ENCODE measurements around the gene SLC2A13. TPM values are rescaled to one million over a fixed set of nuclear protein-coding genes. Genes with fewer than 3 reads are reported as not detected.

SLC2A13 gene
- total RNA-seq, 2 donors from 2014 or later = 10.3 to 12.9 TPM

- H3K4me3 Mint-ChIP-seq = no peak overlapping the region
- Histone ChIP-seq H3K9ac (ENCODE audit: extremely low read depth, low read length, poor library complexity, severe bottlenecking) (no peak overlapping the region), H3K27me3 (ENCODE audit: control insufficient read depth, insufficient read depth, low read length, poor library complexity, severe bottlenecking) (no peaks in the 10 kb centered on the region), H3K4me1 (ENCODE audit: control insufficient read depth, insufficient read depth, low read length) (no peaks in the 10 kb centered on the region), H3K4me3 (ENCODE audit: low read length) (no peak overlapping the region), H3K27ac (ENCODE audit: low read depth, low read length) (no peak overlapping the region), H3K36me3 (ENCODE audit: control insufficient read depth, insufficient read depth, low read length) (no peaks in the 10 kb centered on the region), H3K9me3 (ENCODE audit: control insufficient read depth, low read length) (no peaks in the 10 kb centered on the region)
- no peak for TF ChIP-seq CTCF (conservative IDR thresholded peaks at IDR 0.05)
- peaks cover 5% of the 10 kb centered on the region for H3K36me3 Mint-ChIP-seq (ENCODE audit: low read depth)
- H3K9me3 Mint-ChIP-seq = no peaks in the 10 kb centered on the region
- no peaks in the 10 kb centered on the region for H3K27me3 Mint-ChIP-seq (ENCODE audit: insufficient read depth)
- WGBS, 2 experiments (ENCODE audit: insufficient coverage in 1 of 2, insufficient read length in 1 of 2) = 92 to 94% methylated on average over 2 to 4 of the region's 4 CpGs
- H3K4me1 Mint-ChIP-seq = no peaks in the 10 kb centered on the region
- no peak for DNase-seq
- H3K27ac Mint-ChIP-seq = no peak overlapping the region
Observed at GRCh38 chr12:40086471-40086870, 19.4 kb downstream of the SLC2A13 start.

- Mint-ChIP-seq H3K4me1 (no peaks in the 10 kb centered on the region), H3K36me3 (ENCODE audit: low read depth) (peaks cover 6% of the 10 kb centered on the region), H3K9me3 (peaks cover 22% of the 10 kb centered on the region), H3K27me3 (ENCODE audit: insufficient read depth) (no peaks in the 10 kb centered on the region), H3K4me3 (no peak overlapping the region), H3K27ac (no peak overlapping the region)
- H3K9ac ChIP-seq (ENCODE audit: extremely low read depth, low read length, poor library complexity, severe bottlenecking) = no peak overlapping the region
- TF ChIP-seq CTCF (conservative IDR thresholded peaks at IDR 0.05) = no peak
- H3K36me3 ChIP-seq (ENCODE audit: control insufficient read depth, insufficient read depth, low read length) = no peaks in the 10 kb centered on the region
- no peak for DNase-seq
- H3K4me1 ChIP-seq (ENCODE audit: control insufficient read depth, insufficient read depth, low read length) = no peaks in the 10 kb centered on the region
- H3K9me3 ChIP-seq (ENCODE audit: control insufficient read depth, low read length) = peaks cover 18% of the 10 kb centered on the region
- WGBS, 2 experiments (ENCODE audit: insufficient coverage in 1 of 2, insufficient read length in 1 of 2) = 83 to 90% methylated on average over 1 to 2 of the region's 2 CpGs
- no peaks in the 10 kb centered on the region for H3K27me3 ChIP-seq (ENCODE audit: control insufficient read depth, insufficient read depth, low read length, poor library complexity, severe bottlenecking)
- no peak overlapping the region for H3K4me3 ChIP-seq (ENCODE audit: low read length)
- no peak overlapping the region for H3K27ac ChIP-seq (ENCODE audit: low read depth, low read length)
Observed at GRCh38 chr12:40078266-40078665, 27.6 kb downstream of the SLC2A13 start.

DNA sequence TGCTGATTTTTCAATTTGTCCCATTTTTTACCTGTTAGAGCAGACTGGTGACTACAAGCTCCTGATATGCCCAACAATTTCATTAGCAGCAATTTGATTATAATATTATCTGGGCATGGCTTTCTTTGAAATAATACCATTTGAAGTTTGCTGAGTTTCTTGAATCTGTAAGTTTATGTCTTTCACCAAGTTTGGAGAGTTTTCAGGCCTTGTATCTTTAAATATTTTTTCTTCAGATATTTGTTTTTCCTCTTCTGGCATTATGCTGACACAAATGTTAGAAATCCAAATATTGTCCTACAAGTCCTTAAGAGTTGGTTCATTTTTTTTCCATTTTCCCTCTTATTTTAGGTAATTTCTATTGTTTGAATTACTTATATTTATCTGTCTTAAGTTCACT lies 30.4 kb downstream of the SLC2A13 start:
- Mint-ChIP-seq H3K4me3 (no peak overlapping the region), H3K36me3 (ENCODE audit: low read depth) (peaks cover 3% of the 10 kb centered on the region), H3K27me3 (ENCODE audit: insufficient read depth) (no peaks in the 10 kb centered on the region), H3K9me3 (peaks cover 15% of the 10 kb centered on the region), H3K4me1 (no peaks in the 10 kb centered on the region), H3K27ac (no peak overlapping the region)
- no peak overlapping the region for H3K27ac ChIP-seq (ENCODE audit: low read depth, low read length)
- no peaks in the 10 kb centered on the region for H3K27me3 ChIP-seq (ENCODE audit: control insufficient read depth, insufficient read depth, low read length, poor library complexity, severe bottlenecking)
- TF ChIP-seq CTCF (conservative IDR thresholded peaks at IDR 0.05) = no peak
- no peaks in the 10 kb centered on the region for H3K4me1 ChIP-seq (ENCODE audit: control insufficient read depth, insufficient read depth, low read length)
- no peak overlapping the region for H3K4me3 ChIP-seq (ENCODE audit: low read length)
- H3K9ac ChIP-seq (ENCODE audit: extremely low read depth, low read length, poor library complexity, severe bottlenecking) = no peak overlapping the region
- H3K36me3 ChIP-seq (ENCODE audit: control insufficient read depth, insufficient read depth, low read length) = no peaks in the 10 kb centered on the region
- peaks cover 18% of the 10 kb centered on the region for H3K9me3 ChIP-seq (ENCODE audit: control insufficient read depth, low read length)
- DNase-seq = no peak
